Measurements from ENCODE around the gene PSAPL1.

- TF ChIP-seq CTCF (IDR thresholded peaks at IDR 0.05): no peak
- TF ChIP-seq POLR2A (IDR thresholded peaks at IDR 0.05): no peak
These were observed 32.2 kb upstream of the PSAPL1 start for GRCh38 chr4:7466904-7467303.
